ENCODE results near the gene ARAP1. TPM values are rescaled to one million over a fixed set of nuclear protein-coding genes. Genes with fewer than 3 reads are reported as not detected.

ARAP1 gene
- total and polyA plus RNA-seq, 2 experiments from 2014 or later = 41.5 to 200 TPM

GRCh38 chr11:72637926-72638325, 114.3 kb downstream of the ARAP1 start:
- H3K4me1 ChIP-seq (ENCODE audit: low read depth) = no peaks in the 10 kb centered on the region
- H3K27ac ChIP-seq = no peak overlapping the region
- H3K36me3 ChIP-seq = no peaks in the 10 kb centered on the region
- TF ChIP-seq, protein P1, sequence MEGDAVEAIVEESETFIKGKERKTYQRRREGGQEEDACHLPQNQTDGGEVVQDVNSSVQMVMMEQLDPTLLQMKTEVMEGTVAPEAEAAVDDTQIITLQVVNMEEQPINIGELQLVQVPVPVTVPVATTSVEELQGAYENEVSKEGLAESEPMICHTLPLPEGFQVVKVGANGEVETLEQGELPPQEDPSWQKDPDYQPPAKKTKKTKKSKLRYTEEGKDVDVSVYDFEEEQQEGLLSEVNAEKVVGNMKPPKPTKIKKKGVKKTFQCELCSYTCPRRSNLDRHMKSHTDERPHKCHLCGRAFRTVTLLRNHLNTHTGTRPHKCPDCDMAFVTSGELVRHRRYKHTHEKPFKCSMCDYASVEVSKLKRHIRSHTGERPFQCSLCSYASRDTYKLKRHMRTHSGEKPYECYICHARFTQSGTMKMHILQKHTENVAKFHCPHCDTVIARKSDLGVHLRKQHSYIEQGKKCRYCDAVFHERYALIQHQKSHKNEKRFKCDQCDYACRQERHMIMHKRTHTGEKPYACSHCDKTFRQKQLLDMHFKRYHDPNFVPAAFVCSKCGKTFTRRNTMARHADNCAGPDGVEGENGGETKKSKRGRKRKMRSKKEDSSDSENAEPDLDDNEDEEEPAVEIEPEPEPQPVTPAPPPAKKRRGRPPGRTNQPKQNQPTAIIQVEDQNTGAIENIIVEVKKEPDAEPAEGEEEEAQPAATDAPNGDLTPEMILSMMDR (IDR thresholded peaks at IDR 0.05; ENCODE audit: low read depth, low read length) = no peak
- peaks cover 45% of the 10 kb centered on the region for H3K27me3 ChIP-seq
- DNase-seq (ENCODE audit: low read depth in 1 of 2, low spot score in 1 of 2) = no peak
- H3K9me3 ChIP-seq (ENCODE audit: low read depth) = no peaks in the 10 kb centered on the region
- no peak overlapping the region for H3K4me3 ChIP-seq

- TF ChIP-seq, protein P1 (IDR thresholded peaks at IDR 0.05; ENCODE audit: low read depth, low read length) = no peak
- DNase-seq (ENCODE audit: low read depth in 1 of 2, low spot score in 1 of 2) = no peak
- Histone ChIP-seq H3K27ac (no peak overlapping the region), H3K36me3 (no peaks in the 10 kb centered on the region), H3K4me1 (ENCODE audit: low read depth) (peaks cover 4% of the 10 kb centered on the region), H3K4me3 (no peak overlapping the region), H3K27me3 (peaks cover 38% of the 10 kb centered on the region), H3K9me3 (ENCODE audit: low read depth) (no peaks in the 10 kb centered on the region)
These were observed 115.0 kb downstream of the ARAP1 start for GRCh38 chr11:72637198-72637597.

- TF ChIP-seq, protein P1 (IDR thresholded peaks at IDR 0.05; ENCODE audit: low read depth, low read length) = no peak
- H3K9me3 ChIP-seq (ENCODE audit: low read depth) = no peaks in the 10 kb centered on the region
- no peak for DNase-seq (ENCODE audit: low read depth in 1 of 2, low spot score in 1 of 2)
- no peaks in the 10 kb centered on the region for H3K36me3 ChIP-seq
- H3K27me3 ChIP-seq = peaks cover 30% of the 10 kb centered on the region
- no peak overlapping the region for H3K4me3 ChIP-seq
- no peak overlapping the region for H3K27ac ChIP-seq
- H3K4me1 ChIP-seq (ENCODE audit: low read depth) = peaks cover 6% of the 10 kb centered on the region
These were observed 115.8 kb downstream of the ARAP1 start for GRCh38 chr11:72636376-72636775.

GRCh38 chr11:72635933-72636332, 116.3 kb downstream of the ARAP1 start:
- Histone ChIP-seq H3K9me3 (ENCODE audit: low read depth) (no peaks in the 10 kb centered on the region), H3K36me3 (no peaks in the 10 kb centered on the region), H3K27me3 (peaks cover 26% of the 10 kb centered on the region), H3K4me1 (ENCODE audit: low read depth) (peaks cover 6% of the 10 kb centered on the region), H3K27ac (no peak overlapping the region), H3K4me3 (no peak overlapping the region)
- TF ChIP-seq, protein P1 (IDR thresholded peaks at IDR 0.05; ENCODE audit: low read depth, low read length) = no peak
- no peak for DNase-seq (ENCODE audit: low read depth in 1 of 2, low spot score in 1 of 2)

GRCh38 chr11:72635309-72635915, 116.8 kb downstream of the ARAP1 start:
- H3K36me3 ChIP-seq = no peaks in the 10 kb centered on the region
- H3K4me1 ChIP-seq (ENCODE audit: low read depth) = peaks cover 6% of the 10 kb centered on the region
- peaks cover 20% of the 10 kb centered on the region for H3K27me3 ChIP-seq
- H3K4me3 ChIP-seq = no peak overlapping the region
- H3K9me3 ChIP-seq (ENCODE audit: low read depth) = no peaks in the 10 kb centered on the region
- H3K27ac ChIP-seq = no peak overlapping the region
- DNase-seq (ENCODE audit: low read depth in 1 of 2, low spot score in 1 of 2) = no peak
- TF ChIP-seq, protein P1 (IDR thresholded peaks at IDR 0.05; ENCODE audit: low read depth, low read length) = no peak

Other genes with a start within 250 kb of the ARAP1 start
- gene PDE2A, start 78.0 kb downstream of the ARAP1 start, total RNA-seq = 0.18 and 0.92 TPM in 2 replicates
- 0.56 TPM in 1 of 2 replicates, not detected in the other for gene PDE2A, start 78.0 kb downstream of the ARAP1 start, polyA plus RNA-seq
- gene STARD10, start 41.6 kb upstream of the ARAP1 start, total RNA-seq = 66.2 and 101 TPM in 2 replicates
- 91.4 and 139 TPM in 2 replicates for gene STARD10, start 41.6 kb upstream of the ARAP1 start, polyA plus RNA-seq
- gene ATG16L2, start 62.0 kb upstream of the ARAP1 start, total RNA-seq = 16.7 and 66.8 TPM in 2 replicates
- 47.8 and 80.4 TPM in 2 replicates for gene ATG16L2, start 62.0 kb upstream of the ARAP1 start, polyA plus RNA-seq